K562 (cell line): ENCODE measurements around the gene FAM83E.

Experiments
- SP2 ChIP-seq: IDR thresholded peaks from 2 replicates; pipeline ENCODE4 v1.6.1; 2011; ENCODE audit warnings: mild to moderate bottlenecking, low read depth, low read length, moderate library complexity; ENCODE audit not compliant: poor library complexity, severe bottlenecking; ENCODE audit errors: extremely low read depth
- ZNF778 ChIP-seq: fragments of 450-650 bp; formaldehyde crosslinking; IDR thresholded peaks from 2 replicates; pipeline ENCODE4 v1.4.0; 2020; ENCODE audit warnings: mild to moderate bottlenecking, moderate library complexity

- TF ChIP-seq ZNF778 (CRISPR knock-in tag) (no peak), SP2 (no peak)
Observed at GRCh38 chr19:48615231-48616040, 560 bp upstream of the FAM83E start.
